ENCODE results near the gene SHROOM2.

- TF ChIP-seq ADNP (tag; IDR thresholded peaks at IDR 0.05), result no peak
- TF ChIP-seq POLR2AphosphoS5 (IDR thresholded peaks at IDR 0.05; ENCODE audit: control insufficient read depth, insufficient read depth, low read depth, low read length), result no peak
- TF ChIP-seq, protein P1, sequence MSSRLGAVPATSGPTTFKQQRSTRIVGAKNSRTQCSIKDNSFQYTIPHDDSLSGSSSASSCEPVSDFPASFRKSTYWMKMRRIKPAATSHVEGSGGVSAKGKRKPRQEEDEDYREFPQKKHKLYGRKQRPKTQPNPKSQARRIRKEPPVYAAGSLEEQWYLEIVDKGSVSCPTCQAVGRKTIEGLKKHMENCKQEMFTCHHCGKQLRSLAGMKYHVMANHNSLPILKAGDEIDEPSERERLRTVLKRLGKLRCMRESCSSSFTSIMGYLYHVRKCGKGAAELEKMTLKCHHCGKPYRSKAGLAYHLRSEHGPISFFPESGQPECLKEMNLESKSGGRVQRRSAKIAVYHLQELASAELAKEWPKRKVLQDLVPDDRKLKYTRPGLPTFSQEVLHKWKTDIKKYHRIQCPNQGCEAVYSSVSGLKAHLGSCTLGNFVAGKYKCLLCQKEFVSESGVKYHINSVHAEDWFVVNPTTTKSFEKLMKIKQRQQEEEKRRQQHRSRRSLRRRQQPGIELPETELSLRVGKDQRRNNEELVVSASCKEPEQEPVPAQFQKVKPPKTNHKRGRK (tag; IDR thresholded peaks at IDR 0.05), result no peak
- no peak for TF ChIP-seq MXI1 (IDR thresholded peaks at IDR 0.05; ENCODE audit: low read depth, low read length)
- no peak for TF ChIP-seq CTCF (IDR thresholded peaks at IDR 0.05 in 2 of 3, conservative IDR thresholded peaks at IDR 0.05 in 1 of 3; ENCODE audit: insufficient read depth in 2 of 3, low read depth in 1 of 3, low read length in 3 of 3)
- no peak for TF ChIP-seq FOXO4 (CRISPR knock-in tag; IDR thresholded peaks at IDR 0.05)
- TF ChIP-seq ATF3 (IDR thresholded peaks at IDR 0.05), result no peak
- TF ChIP-seq ATF3 (CRISPR knock-in tag; conservative IDR thresholded peaks at IDR 0.05), result no peak
- TF ChIP-seq MYC (IDR thresholded peaks at IDR 0.05; ENCODE audit: low read depth, low read length), result no peak
- TF ChIP-seq MYC (CRISPR knock-in tag; IDR thresholded peaks at IDR 0.05; ENCODE audit: borderline replicate concordance, low read depth), result no peak
- TF ChIP-seq, protein P2, sequence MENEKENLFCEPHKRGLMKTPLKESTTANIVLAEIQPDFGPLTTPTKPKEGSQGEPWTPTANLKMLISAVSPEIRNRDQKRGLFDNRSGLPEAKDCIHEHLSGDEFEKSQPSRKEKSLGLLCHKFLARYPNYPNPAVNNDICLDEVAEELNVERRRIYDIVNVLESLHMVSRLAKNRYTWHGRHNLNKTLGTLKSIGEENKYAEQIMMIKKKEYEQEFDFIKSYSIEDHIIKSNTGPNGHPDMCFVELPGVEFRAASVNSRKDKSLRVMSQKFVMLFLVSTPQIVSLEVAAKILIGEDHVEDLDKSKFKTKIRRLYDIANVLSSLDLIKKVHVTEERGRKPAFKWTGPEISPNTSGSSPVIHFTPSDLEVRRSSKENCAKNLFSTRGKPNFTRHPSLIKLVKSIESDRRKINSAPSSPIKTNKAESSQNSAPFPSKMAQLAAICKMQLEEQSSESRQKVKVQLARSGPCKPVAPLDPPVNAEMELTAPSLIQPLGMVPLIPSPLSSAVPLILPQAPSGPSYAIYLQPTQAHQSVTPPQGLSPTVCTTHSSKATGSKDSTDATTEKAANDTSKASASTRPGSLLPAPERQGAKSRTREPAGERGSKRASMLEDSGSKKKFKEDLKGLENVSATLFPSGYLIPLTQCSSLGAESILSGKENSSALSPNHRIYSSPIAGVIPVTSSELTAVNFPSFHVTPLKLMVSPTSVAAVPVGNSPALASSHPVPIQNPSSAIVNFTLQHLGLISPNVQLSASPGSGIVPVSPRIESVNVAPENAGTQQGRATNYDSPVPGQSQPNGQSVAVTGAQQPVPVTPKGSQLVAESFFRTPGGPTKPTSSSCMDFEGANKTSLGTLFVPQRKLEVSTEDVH (IDR thresholded peaks at IDR 0.05; ENCODE audit: low read depth, partially characterized antibody), result no peak
- no peak for TF ChIP-seq CUX1 (CRISPR knock-in tag; IDR thresholded peaks at IDR 0.05)
- no peak for TF ChIP-seq MAFK (IDR thresholded peaks at IDR 0.05; ENCODE audit: low read length)
- TF ChIP-seq EZH2 (IDR thresholded peaks at IDR 0.05; ENCODE audit: borderline replicate concordance, low read depth, low read length), result no peak
Measured at GRCh38 chrX:9878146-9878820, 92.1 kb downstream of the SHROOM2 start.
